K562 (cell line): ENCODE data around the gene TMEM39A. TPM values are rescaled to one million over a fixed set of nuclear protein-coding genes. Genes with fewer than 3 reads are reported as not detected.

ENCODE experiments used
- ATAC-seq: fragments of 200-7000 bp; cut with Tn5 transposase; 3 replicates; pipeline ENCODE4 v1.9.1; 2020; ENCODE audit warnings: moderate library complexity
- BruUV-seq: library from RNA; stranded (reverse); fragments of 400-500 nt; replicated peaks from 2 replicates; lab custom pipeline; 2021; lab: Mats Ljungman, UMichigan
- CTCF ChIA-PET: fragments of 300-600 bp; formaldehyde crosslinking; extraction: SDS; loops from one replicate; lab custom pipeline; 2021; ENCODE audit warnings: low intra/inter-chr PET ratio; lab: Yijun Ruan, JAX
- POLR2A ChIA-PET: fragments of 300-600, 350-650 bp; sonication (Branson Sonifier 250); formaldehyde crosslinking; extraction: SDS; loops from one replicate; lab custom pipeline; 2021; ENCODE audit warnings: antibody characterized with exemption, inconsistent platforms; lab: Yijun Ruan, JAX
- DNase-seq, 4 experiments: peaks; one replicate each; pipeline versions ENCODE4 v3.0.0 to v3.0.0-alpha.2; 2011 to 2018; ENCODE audit warnings: low spot score in 3 of 4, mixed read lengths in 3 of 4; ENCODE audit errors: extremely low read depth in 1 of 4
- FAIRE-seq: peaks from 2 replicates; lab custom pipeline; 2011; peaks lifted over from hg19 to GRCh38; lab: Jason Lieb, UNC
- H2AFZ ChIP-seq: 2 replicates; pipeline ENCODE4 v1.6.0; 2011; ENCODE audit warnings: low read depth, low read length, control low read depth, inconsistent platforms
- H3K27ac ChIP-seq: fragments of 200-600 bp; 3 replicates; pipeline ENCODE4 v1.8.0; 2011; ENCODE audit warnings: low read depth, mild to moderate bottlenecking, control low read depth, inconsistent platforms, low read length, moderate library complexity, mixed read lengths; ENCODE audit errors: extremely low read depth
- H3K27me3 ChIP-seq, 2 experiments: fragments of 300-600 bp in 1 of 2; 2 replicates in 1 of 2; 3 replicates in 1 of 2; pipeline versions ENCODE4 v1.6.0 to v1.8.0; 2011; ENCODE audit warnings: inconsistent platforms in 2 of 2, low read length in 2 of 2, mild to moderate bottlenecking in 1 of 2, mixed read lengths in 1 of 2, moderate library complexity in 1 of 2; ENCODE audit not compliant: control insufficient read depth in 2 of 2, insufficient read depth in 2 of 2
- H3K36me3 ChIP-seq: fragments of 300-600 bp; 3 replicates; pipeline ENCODE4 v1.8.0; 2011; ENCODE audit warnings: mild to moderate bottlenecking, low read length, inconsistent platforms; ENCODE audit not compliant: control insufficient read depth, insufficient read depth
- H3K4me1 ChIP-seq, 2 experiments: fragments of 200-600 bp in 1 of 2; replicated peaks in 1 of 2; 2 replicates in 1 of 2; 3 replicates in 1 of 2; pipeline versions ENCODE4 v1.5.1 to v1.8.0; 2011; ENCODE audit warnings: inconsistent platforms in 2 of 2, low read length in 2 of 2, mild to moderate bottlenecking in 1 of 2, mixed read lengths in 1 of 2, moderate library complexity in 1 of 2; ENCODE audit not compliant: control insufficient read depth in 2 of 2, insufficient read depth in 2 of 2
- H3K4me2 ChIP-seq: 2 replicates; pipeline ENCODE4 v1.6.1; 2011; ENCODE audit warnings: low read length, control low read depth, inconsistent platforms, mixed read lengths; ENCODE audit not compliant: insufficient read depth
- H3K4me3 ChIP-seq: fragments of 200-600 bp; sonication (generic), shearing (Covaris generic); 2 replicates; pipeline ENCODE4 v1.5.1; 2016; ENCODE audit warnings: control low read depth, inconsistent platforms
- H3K79me2 ChIP-seq: fragments of 200-600 bp; 3 replicates; pipeline ENCODE4 v1.8.0; 2011; ENCODE audit warnings: low read length, inconsistent platforms; ENCODE audit not compliant: control insufficient read depth, insufficient read depth
- H3K9ac ChIP-seq, 2 experiments: 2 replicates each; pipeline versions ENCODE4 v1.6.0 to v1.6.1; 2011; ENCODE audit warnings: low read depth in 2 of 2, low read length in 2 of 2, control low read depth in 1 of 2, inconsistent platforms in 1 of 2, mild to moderate bottlenecking in 1 of 2, mixed read lengths in 1 of 2; ENCODE audit not compliant: insufficient read depth in 1 of 2
- H3K9me1 ChIP-seq: one replicate; pipeline ENCODE4 v1.6.0; 2011; ENCODE audit warnings: inconsistent platforms, mild to moderate bottlenecking, low read length, moderate library complexity; ENCODE audit not compliant: control insufficient read depth, insufficient read depth
- H3K9me3 ChIP-seq: replicated peaks from 2 replicates; pipeline ENCODE4 v1.5.1; 2011; ENCODE audit warnings: low read depth, low read length, inconsistent platforms; ENCODE audit not compliant: control insufficient read depth, insufficient read depth
- H4K20me1 ChIP-seq: replicated peaks from 2 replicates; pipeline ENCODE4 v1.6.1; 2011; ENCODE audit warnings: low read length, inconsistent platforms, mixed read lengths; ENCODE audit not compliant: control insufficient read depth, insufficient read depth
- ARNT ChIP-seq, 2 experiments: fragments of 450-650 bp; IDR thresholded peaks; 2 replicates each; pipeline ENCODE4 v1.6.1; 2016; ENCODE audit warnings: mild to moderate bottlenecking in 1 of 2
- HNRNPL ChIP-seq: fragments of 200-400 bp; formaldehyde crosslinking; IDR thresholded peaks from 2 replicates; pipeline ENCODE4 v1.6.1; 2017; ENCODE audit warnings: low read depth, mild to moderate bottlenecking, low read length
- NCOA4 ChIP-seq: fragments of 450-650 bp; IDR thresholded peaks from 2 replicates; pipeline ENCODE4 v1.6.1; 2018; ENCODE audit warnings: mild to moderate bottlenecking; ENCODE audit not compliant: partially characterized antibody
- PRMT5 ChIP-seq: sonication (generic); formaldehyde crosslinking; IDR thresholded peaks from 2 replicates; pipeline ENCODE4 v1.5.0; 2020; ENCODE audit warnings: missing genetic modification reagents
- PYGO2 ChIP-seq: fragments of 450-650 bp; IDR thresholded peaks from 2 replicates; pipeline ENCODE4 v1.6.1; 2016; ENCODE audit warnings: mild to moderate bottlenecking, missing genetic modification characterization, moderate library complexity, missing compliant biosample characterization
- SMARCA4 ChIP-seq: fragments of 450-650 bp; IDR thresholded peaks from 2 replicates; pipeline ENCODE4 v1.6.1; 2016
- ZNF212 ChIP-seq: fragments of 450-650 bp; formaldehyde crosslinking; IDR thresholded peaks from 2 replicates; pipeline ENCODE4 v1.4.0; 2020; ENCODE audit warnings: mild to moderate bottlenecking
- WGBS: fragments of 100-300 bp; shearing (Covaris generic); methylation state at CpG from one replicate; pipeline ENCODE4 v1.1.6; 2016; ENCODE audit warnings: low coverage, mixed read lengths; ENCODE audit not compliant: insufficient coverage; ENCODE audit errors: missing lambda C conversion rate; 5-methylcytosine and 5-hydroxymethylcytosine counted together
- in situ Hi-C: fragments of 300-500 bp; cut with MboI; formaldehyde crosslinking; loops from 4 replicates; pipeline ENCODE4 v1.15.0; 2018; ENCODE audit warnings: inconsistent platforms, mixed read lengths
- intact Hi-C: fragments of 100-400 bp; cut with micrococcal nuclease; formaldehyde crosslinking; loops from 2 replicates; pipeline ENCODE4 v1.14.2; 2022
- polyA plus RNA-seq, 8 experiments: library from polyadenylated mRNA; depleted of rRNA in 4 of 8; stranded (reverse) in 5 of 8; unstranded in 3 of 8; fragments of >200 nt; fragmentation: Nextera tagmentation in 2 of 8; fragmentation: Illumina TruSeq in 1 of 8; extraction: Ambion mirVana in 2 of 8; extraction: Trizol in 1 of 8; gene quantifications; 2 replicates each; pipeline versions ENCODE4 v1.2.1 to v1.2.3, GENCODE V29; 2011 to 2014; ENCODE audit warnings: inconsistent platforms in 1 of 8, missing spikeins in 1 of 8
- total RNA-seq, 7 experiments: library from RNA; depleted of rRNA in 6 of 7; stranded (reverse); fragments of >200 nt in 6 of 7; fragmentation: Illumina TruSeq in 2 of 7; extraction: Trizol in 2 of 7; gene quantifications; 2 replicates each; pipeline versions ENCODE4 v1.2.1 to v1.2.3, GENCODE V29; 2011 to 2021; ENCODE audit warnings: low replicate concordance in 1 of 7
- TF ChIP-seq, protein P1 (sequence below): fragments of 250-450 bp; sonication (Bioruptor Pico); IDR thresholded peaks from 2 replicates; pipeline ENCODE4 v1.8.0; 2022; ENCODE audit warnings: moderate library complexity, mild to moderate bottlenecking, inconsistent platforms

The TMEM39A gene
- total and polyA plus RNA-seq, 9 of the 15 experiments (the other 6 are each of a cell fraction or from before 2014, with no cell fraction given) = 12.0 to 41.5 (median 15.4) TPM

DNA sequence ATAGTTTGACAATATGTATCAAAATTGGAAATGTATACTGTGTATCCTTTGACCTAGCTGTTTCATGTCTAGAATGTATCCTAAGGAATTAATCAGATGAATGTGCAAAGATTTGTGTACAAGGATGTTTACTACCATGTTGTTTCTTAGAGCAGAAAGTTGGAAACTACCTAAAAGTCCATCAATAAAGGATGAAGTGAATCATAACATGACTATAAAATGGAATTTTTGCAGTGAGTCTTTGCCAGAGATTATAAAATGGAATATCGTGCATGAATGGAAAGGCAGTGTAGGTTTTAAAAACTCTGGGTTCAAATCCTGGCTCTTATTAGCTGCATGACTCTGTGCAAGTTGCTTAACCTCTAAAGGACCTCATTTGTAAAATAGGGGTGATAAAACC lies 19.7 kb upstream of the TMEM39A start:
- no TSS peak for BruUV-seq
- Histone ChIP-seq H3K4me2 (no peak overlapping the region), H3K9me1 (no peaks in the 10 kb centered on the region), H3K9ac (no peak overlapping the region), H3K79me2 (no peaks in the 10 kb centered on the region), H3K4me1 (no peaks in the 10 kb centered on the region), H3K36me3 (peaks cover 61% of the 10 kb centered on the region), H3K27me3 (no peaks in the 10 kb centered on the region), H3K9me3 (no peaks in the 10 kb centered on the region), H2AFZ (no peak overlapping the region), H4K20me1 (no peaks in the 10 kb centered on the region), H3K27ac (no peak overlapping the region), H3K4me3 (no peak overlapping the region)
- intact Hi-C loops (no loop called here), in situ Hi-C loops (no loop called here)
- CTCF ChIA-PET = no interaction called here
- POLR2A ChIA-PET = no interaction called here
- no peak for DNase-seq
- FAIRE-seq = no peak
- no peak for TF ChIP-seq ARNT (IDR thresholded peaks at IDR 0.05)
- no peak for TF ChIP-seq NCOA4
- no peak for TF ChIP-seq SMARCA4
- TF ChIP-seq, protein P1, sequence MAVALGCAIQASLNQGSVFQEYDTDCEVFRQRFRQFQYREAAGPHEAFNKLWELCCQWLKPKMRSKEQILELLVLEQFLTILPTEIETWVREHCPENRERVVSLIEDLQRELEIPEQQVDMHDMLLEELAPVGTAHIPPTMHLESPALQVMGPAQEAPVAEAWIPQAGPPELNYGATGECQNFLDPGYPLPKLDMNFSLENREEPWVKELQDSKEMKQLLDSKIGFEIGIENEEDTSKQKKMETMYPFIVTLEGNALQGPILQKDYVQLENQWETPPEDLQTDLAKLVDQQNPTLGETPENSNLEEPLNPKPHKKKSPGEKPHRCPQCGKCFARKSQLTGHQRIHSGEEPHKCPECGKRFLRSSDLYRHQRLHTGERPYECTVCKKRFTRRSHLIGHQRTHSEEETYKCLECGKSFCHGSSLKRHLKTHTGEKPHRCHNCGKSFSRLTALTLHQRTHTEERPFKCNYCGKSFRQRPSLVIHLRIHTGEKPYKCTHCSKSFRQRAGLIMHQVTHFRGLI = no peak
- TF ChIP-seq HNRNPL = no peak
- no peak for TF ChIP-seq ZNF212 (CRISPR knock-in tag)
- TF ChIP-seq PYGO2 = no peak
- TF ChIP-seq PRMT5 (CRISPR knock-in tag) = no peak
- WGBS = 100% methylated on average over 1 of the region's 1 CpG
- ATAC-seq = no peak
